WTC11 (cell line): ENCODE results near the gene C1orf35. TPM values are rescaled to one million over a fixed set of nuclear protein-coding genes. Genes with fewer than 3 reads are reported as not detected.

Experiments
- ARID4B ChIP-seq: sonication (generic); formaldehyde crosslinking; IDR thresholded peaks from 2 replicates; pipeline ENCODE4 v1.8.0; 2023; ENCODE audit warnings: missing genetic modification reagents, mild to moderate bottlenecking, borderline replicate concordance
- ESRRA ChIP-seq: sonication (generic); formaldehyde crosslinking; IDR thresholded peaks from 2 replicates; pipeline ENCODE4 v1.8.1; 2022; ENCODE audit warnings: mild to moderate bottlenecking, missing genetic modification reagents, borderline replicate concordance
- GABPB1 ChIP-seq: sonication (generic); formaldehyde crosslinking; IDR thresholded peaks from 2 replicates; pipeline ENCODE4 v1.8.1; 2023; ENCODE audit warnings: mild to moderate bottlenecking, missing genetic modification reagents
- GTF2I ChIP-seq: fragments of 250-450 bp; sonication (Bioruptor Pico); conservative IDR thresholded peaks from 2 replicates; pipeline ENCODE4 v1.4.0; 2021; ENCODE audit warnings: mild to moderate bottlenecking
- HMGA2 ChIP-seq: fragments of 250-450 bp; sonication (Bioruptor Pico); IDR thresholded peaks from 2 replicates; pipeline ENCODE4 v1.4.0; 2021; ENCODE audit warnings: mild to moderate bottlenecking, moderate library complexity
- HMGXB4 ChIP-seq: sonication (generic); formaldehyde crosslinking; IDR thresholded peaks from 2 replicates; pipeline ENCODE4 v1.8.1; 2023; ENCODE audit warnings: mild to moderate bottlenecking, moderate library complexity, missing genetic modification reagents
- JUN ChIP-seq: sonication (generic); formaldehyde crosslinking; IDR thresholded peaks from 2 replicates; pipeline ENCODE4 v1.8.0; 2023; ENCODE audit warnings: mild to moderate bottlenecking, missing genetic modification reagents
- RELA ChIP-seq: sonication (generic); formaldehyde crosslinking; IDR thresholded peaks from 2 replicates; pipeline ENCODE4 v1.8.1; 2022; ENCODE audit warnings: missing genetic modification reagents, mild to moderate bottlenecking, borderline replicate concordance
- SP1 ChIP-seq: sonication (generic); formaldehyde crosslinking; conservative IDR thresholded peaks from 2 replicates; pipeline ENCODE4 v1.8.1; 2022; ENCODE audit warnings: missing genetic modification reagents
- TEAD1 ChIP-seq: sonication (generic); formaldehyde crosslinking; IDR thresholded peaks from 2 replicates; pipeline ENCODE4 v1.8.0; 2022; ENCODE audit warnings: mild to moderate bottlenecking, missing genetic modification reagents
- TP53 ChIP-seq: sonication (generic); formaldehyde crosslinking; IDR thresholded peaks from 2 replicates; pipeline ENCODE4 v1.8.1; 2023; ENCODE audit warnings: mild to moderate bottlenecking, missing genetic modification reagents
- ZNF423 ChIP-seq: fragments of 250-450 bp; sonication (Bioruptor Pico); IDR thresholded peaks from 2 replicates; pipeline ENCODE4 v2.1.2; 2022; ENCODE audit warnings: mild to moderate bottlenecking, moderate library complexity
- ZNF512 ChIP-seq: sonication (generic); formaldehyde crosslinking; IDR thresholded peaks from 2 replicates; pipeline ENCODE4 v1.8.1; 2022; ENCODE audit warnings: missing genetic modification reagents, borderline replicate concordance
- total RNA-seq: library from RNA; stranded (reverse); gene quantifications from 3 replicates; pipeline ENCODE4 v1.2.3, GENCODE V29; 2021
- TF ChIP-seq, protein P1 (sequence below): sonication (generic); formaldehyde crosslinking; IDR thresholded peaks from 2 replicates; pipeline ENCODE4 v1.8.1; 2023; ENCODE audit warnings: mild to moderate bottlenecking, missing genetic modification reagents
- TF ChIP-seq, protein P2 (sequence below): sonication (generic); formaldehyde crosslinking; IDR thresholded peaks from 2 replicates; pipeline ENCODE4 v1.8.0; 2023; ENCODE audit warnings: mild to moderate bottlenecking, missing genetic modification reagents
- TF ChIP-seq, protein P3 (sequence below): fragments of 250-450 bp; sonication (Bioruptor Pico); IDR thresholded peaks from 2 replicates; pipeline ENCODE4 v1.8.0; 2021; ENCODE audit warnings: mild to moderate bottlenecking
- TF ChIP-seq, protein P4 (sequence below): sonication (generic); formaldehyde crosslinking; IDR thresholded peaks from 2 replicates; pipeline ENCODE4 v1.8.0; 2022; ENCODE audit warnings: mild to moderate bottlenecking, missing genetic modification reagents
- TF ChIP-seq, protein P5 (sequence below): sonication (generic); formaldehyde crosslinking; IDR thresholded peaks from 2 replicates; pipeline ENCODE4 v1.8.0; 2022; ENCODE audit warnings: mild to moderate bottlenecking, missing genetic modification reagents

C1orf35 gene
- total RNA-seq, 1 experiment from 2014 or later = 33.8 TPM

GRCh38 chr1:228139931-228140723 is 37.0 kb upstream of the C1orf35 start, which contains the start of gene GUK1 (continued):
- no peak; the same call in 1 of the 2 replicates for TF ChIP-seq ARID4B (CRISPR knock-in tag)
- TF ChIP-seq, protein P1, sequence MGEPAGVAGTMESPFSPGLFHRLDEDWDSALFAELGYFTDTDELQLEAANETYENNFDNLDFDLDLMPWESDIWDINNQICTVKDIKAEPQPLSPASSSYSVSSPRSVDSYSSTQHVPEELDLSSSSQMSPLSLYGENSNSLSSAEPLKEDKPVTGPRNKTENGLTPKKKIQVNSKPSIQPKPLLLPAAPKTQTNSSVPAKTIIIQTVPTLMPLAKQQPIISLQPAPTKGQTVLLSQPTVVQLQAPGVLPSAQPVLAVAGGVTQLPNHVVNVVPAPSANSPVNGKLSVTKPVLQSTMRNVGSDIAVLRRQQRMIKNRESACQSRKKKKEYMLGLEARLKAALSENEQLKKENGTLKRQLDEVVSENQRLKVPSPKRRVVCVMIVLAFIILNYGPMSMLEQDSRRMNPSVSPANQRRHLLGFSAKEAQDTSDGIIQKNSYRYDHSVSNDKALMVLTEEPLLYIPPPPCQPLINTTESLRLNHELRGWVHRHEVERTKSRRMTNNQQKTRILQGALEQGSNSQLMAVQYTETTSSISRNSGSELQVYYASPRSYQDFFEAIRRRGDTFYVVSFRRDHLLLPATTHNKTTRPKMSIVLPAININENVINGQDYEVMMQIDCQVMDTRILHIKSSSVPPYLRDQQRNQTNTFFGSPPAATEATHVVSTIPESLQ (CRISPR knock-in tag) = no peak
- TF ChIP-seq, protein P2, sequence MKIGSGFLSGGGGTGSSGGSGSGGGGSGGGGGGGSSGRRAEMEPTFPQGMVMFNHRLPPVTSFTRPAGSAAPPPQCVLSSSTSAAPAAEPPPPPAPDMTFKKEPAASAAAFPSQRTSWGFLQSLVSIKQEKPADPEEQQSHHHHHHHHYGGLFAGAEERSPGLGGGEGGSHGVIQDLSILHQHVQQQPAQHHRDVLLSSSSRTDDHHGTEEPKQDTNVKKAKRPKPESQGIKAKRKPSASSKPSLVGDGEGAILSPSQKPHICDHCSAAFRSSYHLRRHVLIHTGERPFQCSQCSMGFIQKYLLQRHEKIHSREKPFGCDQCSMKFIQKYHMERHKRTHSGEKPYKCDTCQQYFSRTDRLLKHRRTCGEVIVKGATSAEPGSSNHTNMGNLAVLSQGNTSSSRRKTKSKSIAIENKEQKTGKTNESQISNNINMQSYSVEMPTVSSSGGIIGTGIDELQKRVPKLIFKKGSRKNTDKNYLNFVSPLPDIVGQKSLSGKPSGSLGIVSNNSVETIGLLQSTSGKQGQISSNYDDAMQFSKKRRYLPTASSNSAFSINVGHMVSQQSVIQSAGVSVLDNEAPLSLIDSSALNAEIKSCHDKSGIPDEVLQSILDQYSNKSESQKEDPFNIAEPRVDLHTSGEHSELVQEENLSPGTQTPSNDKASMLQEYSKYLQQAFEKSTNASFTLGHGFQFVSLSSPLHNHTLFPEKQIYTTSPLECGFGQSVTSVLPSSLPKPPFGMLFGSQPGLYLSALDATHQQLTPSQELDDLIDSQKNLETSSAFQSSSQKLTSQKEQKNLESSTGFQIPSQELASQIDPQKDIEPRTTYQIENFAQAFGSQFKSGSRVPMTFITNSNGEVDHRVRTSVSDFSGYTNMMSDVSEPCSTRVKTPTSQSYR (CRISPR knock-in tag) = peak; percentile 60; the same call in 1 of the 2 replicates
- TF ChIP-seq ZNF512 = 0 out of 2 replicates have a peak, but pooled peaks have one; percentile 18
- peak; percentile 84 for TF ChIP-seq ZNF423
- TF ChIP-seq, protein P3, sequence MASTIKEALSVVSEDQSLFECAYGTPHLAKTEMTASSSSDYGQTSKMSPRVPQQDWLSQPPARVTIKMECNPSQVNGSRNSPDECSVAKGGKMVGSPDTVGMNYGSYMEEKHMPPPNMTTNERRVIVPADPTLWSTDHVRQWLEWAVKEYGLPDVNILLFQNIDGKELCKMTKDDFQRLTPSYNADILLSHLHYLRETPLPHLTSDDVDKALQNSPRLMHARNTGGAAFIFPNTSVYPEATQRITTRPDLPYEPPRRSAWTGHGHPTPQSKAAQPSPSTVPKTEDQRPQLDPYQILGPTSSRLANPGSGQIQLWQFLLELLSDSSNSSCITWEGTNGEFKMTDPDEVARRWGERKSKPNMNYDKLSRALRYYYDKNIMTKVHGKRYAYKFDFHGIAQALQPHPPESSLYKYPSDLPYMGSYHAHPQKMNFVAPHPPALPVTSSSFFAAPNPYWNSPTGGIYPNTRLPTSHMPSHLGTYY = no peak
- no peak for TF ChIP-seq TEAD1 (CRISPR knock-in tag)
- TF ChIP-seq RELA (CRISPR knock-in tag) = no peak
- peak; percentile 92 for TF ChIP-seq HMGXB4
- TF ChIP-seq GTF2I (CRISPR knock-in tag) = 0 out of 2 replicates have a peak, but pooled peaks have one; percentile 1
- TF ChIP-seq GABPB1 = peak; percentile 43; the same call in 1 of the 2 replicates
- TF ChIP-seq, protein P4, sequence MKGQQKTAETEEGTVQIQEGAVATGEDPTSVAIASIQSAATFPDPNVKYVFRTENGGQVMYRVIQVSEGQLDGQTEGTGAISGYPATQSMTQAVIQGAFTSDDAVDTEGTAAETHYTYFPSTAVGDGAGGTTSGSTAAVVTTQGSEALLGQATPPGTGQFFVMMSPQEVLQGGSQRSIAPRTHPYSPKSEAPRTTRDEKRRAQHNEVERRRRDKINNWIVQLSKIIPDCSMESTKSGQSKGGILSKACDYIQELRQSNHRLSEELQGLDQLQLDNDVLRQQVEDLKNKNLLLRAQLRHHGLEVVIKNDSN (CRISPR knock-in tag) = no peak
- no peak for TF ChIP-seq HMGA2
- TF ChIP-seq TP53 (CRISPR knock-in tag) = no peak
- no peak for TF ChIP-seq JUN (CRISPR knock-in tag)
- peak; percentile 50; the same call in 1 of the 2 replicates for TF ChIP-seq ESRRA (CRISPR knock-in tag)
- TF ChIP-seq SP1 (CRISPR knock-in tag) = peak; percentile 100
- TF ChIP-seq, protein P5, sequence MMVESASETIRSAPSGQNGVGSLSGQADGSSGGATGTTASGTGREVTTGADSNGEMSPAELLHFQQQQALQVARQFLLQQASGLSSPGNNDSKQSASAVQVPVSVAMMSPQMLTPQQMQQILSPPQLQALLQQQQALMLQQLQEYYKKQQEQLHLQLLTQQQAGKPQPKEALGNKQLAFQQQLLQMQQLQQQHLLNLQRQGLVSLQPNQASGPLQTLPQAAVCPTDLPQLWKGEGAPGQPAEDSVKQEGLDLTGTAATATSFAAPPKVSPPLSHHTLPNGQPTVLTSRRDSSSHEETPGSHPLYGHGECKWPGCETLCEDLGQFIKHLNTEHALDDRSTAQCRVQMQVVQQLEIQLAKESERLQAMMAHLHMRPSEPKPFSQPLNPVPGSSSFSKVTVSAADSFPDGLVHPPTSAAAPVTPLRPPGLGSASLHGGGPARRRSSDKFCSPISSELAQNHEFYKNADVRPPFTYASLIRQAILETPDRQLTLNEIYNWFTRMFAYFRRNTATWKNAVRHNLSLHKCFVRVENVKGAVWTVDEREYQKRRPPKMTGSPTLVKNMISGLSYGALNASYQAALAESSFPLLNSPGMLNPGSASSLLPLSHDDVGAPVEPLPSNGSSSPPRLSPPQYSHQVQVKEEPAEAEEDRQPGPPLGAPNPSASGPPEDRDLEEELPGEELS = peak; percentile 45; the same call in 1 of the 2 replicates
